NT2/D1 (cell line): Measurements from ENCODE around the gene APOE.

Experiments used
- SUZ12 ChIP-seq: IDR thresholded peaks from 2 replicates; pipeline ENCODE4 v1.6.1; 2011; ENCODE audit not compliant: insufficient read length, insufficient read depth; ENCODE audit errors: extremely low read depth
- YY1 ChIP-seq: IDR thresholded peaks from 2 replicates; pipeline ENCODE4 v1.6.1; 2011; ENCODE audit not compliant: insufficient read length, insufficient read depth
- ZNF274 ChIP-seq: IDR thresholded peaks from 2 replicates; pipeline ENCODE4 v1.6.1; 2011; ENCODE audit warnings: mild to moderate bottlenecking, low read depth, low read length

- no peak for TF ChIP-seq ZNF274
- TF ChIP-seq SUZ12 = no peak
- no peak for TF ChIP-seq YY1
Observed at GRCh38 chr19:44948763-44949374, 43.3 kb downstream of the APOE start.
